COLO668 (cell line): ENCODE measurements around the gene PIPOX.
"Not testable (repeated sequence)": the region's sequence is repeated elsewhere in the genome, so short reads cannot be mapped to it uniquely, and the experiment has no call there.

ENCODE experiments used
- DNase-seq: peaks from one replicate; lab custom pipeline; 2025; ENCODE audit not compliant: unreplicated experiment; lab: John Stamatoyannopoulos, UW

The PIPOX gene

DNA sequence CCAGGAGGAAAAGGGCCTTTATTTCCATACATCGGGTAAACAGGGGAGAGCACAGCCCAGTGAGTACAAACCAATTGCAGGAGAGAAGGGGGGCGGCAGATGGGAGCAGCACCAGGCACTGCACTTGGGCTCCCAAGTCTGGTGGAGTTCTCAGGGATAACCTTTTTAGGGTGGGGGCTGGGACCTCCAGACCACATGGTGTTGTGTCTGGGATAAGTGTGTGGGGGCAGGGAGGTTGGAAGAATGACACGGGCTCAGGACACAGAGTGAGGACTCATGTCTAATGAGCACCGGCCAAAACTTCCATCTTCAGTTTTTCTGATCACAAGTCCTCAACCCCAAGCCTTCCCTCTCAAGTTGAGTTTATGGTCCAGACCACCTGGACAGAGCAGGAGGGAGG lies 30.6 kb downstream of the PIPOX start:
- no peak for DNase-seq

DNA sequence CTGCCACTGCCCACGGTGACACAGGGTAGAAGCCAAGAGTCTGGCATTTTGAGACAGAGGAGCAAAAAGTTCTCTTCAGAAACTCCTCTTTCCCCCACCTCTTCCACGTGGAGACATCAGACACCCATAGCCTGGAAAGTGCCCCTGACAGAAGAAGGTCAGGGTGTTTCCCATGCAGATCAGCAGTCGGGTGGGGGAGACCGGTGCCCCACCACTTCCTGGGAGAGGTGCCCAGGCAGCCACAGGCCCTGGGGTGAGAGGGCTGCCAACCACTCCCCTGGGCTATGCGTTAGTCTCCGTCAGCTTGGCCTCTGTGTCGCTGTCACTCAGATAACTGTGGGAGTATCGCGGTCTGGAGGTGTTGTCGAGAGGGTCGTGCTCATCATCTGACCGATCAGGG lies 31.5 kb downstream of the PIPOX start:
- DNase-seq, result no peak

DNA sequence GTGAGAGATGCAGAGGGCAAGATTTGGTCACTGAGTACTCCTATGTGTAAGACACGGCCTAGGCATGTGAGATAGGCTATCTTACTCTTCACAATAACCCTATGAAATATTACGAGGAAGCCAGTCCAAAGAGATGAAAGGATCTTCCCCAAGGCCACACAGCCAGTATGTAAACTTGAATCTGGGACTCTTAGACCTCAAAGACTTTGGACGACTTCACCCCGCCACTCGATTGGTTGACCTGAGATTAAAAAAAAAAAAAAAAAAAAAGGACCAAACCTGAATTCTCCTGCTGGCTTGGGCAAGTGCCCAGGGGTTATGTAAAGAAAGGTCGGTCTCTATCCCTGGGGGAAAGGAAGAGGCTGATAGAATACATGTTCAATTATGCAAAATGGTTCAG lies 33.1 kb downstream of the PIPOX start:
- no peak for DNase-seq

DNA sequence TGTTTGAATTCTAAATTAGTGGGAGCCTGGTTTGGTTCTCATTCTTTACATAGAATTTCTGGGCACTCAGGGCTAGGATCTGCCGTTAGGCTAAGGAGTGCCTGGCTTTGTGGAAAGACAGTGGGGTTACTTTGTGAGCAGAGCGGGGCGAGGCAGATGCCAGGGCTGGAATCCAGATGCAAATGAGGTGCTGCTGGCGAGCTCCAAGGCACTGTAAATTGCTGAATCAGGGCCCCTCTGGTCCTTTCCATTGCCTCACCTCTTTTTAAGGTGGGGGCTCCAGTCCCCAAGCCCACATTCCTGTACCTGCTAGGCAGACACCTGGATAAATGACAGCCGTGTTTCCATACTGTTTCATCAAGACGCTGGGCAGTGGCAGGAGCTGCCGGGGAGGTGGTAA lies 33.8 kb downstream of the PIPOX start:
- DNase-seq, result no peak

DNA sequence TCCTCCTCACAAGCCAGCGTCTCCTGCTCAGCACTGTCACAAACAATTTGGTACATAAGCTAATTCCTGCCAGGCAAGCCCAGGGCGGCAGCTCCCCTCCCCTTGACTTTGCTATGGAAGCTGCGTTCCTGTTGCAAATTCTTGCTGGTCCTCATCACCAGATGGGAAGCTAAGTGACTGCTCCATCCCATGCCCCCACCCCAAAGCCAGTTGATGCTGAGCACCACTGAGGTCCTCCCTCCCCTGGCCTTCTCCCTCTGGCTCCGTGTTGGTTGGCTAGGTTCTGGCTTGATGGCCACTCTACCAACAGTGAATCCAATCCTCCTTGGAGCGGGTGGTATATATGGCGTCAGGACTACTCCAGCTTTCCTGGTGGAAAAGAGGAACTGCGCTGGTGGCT lies 34.4 kb downstream of the PIPOX start:
- DNase-seq, result no peak

DNA sequence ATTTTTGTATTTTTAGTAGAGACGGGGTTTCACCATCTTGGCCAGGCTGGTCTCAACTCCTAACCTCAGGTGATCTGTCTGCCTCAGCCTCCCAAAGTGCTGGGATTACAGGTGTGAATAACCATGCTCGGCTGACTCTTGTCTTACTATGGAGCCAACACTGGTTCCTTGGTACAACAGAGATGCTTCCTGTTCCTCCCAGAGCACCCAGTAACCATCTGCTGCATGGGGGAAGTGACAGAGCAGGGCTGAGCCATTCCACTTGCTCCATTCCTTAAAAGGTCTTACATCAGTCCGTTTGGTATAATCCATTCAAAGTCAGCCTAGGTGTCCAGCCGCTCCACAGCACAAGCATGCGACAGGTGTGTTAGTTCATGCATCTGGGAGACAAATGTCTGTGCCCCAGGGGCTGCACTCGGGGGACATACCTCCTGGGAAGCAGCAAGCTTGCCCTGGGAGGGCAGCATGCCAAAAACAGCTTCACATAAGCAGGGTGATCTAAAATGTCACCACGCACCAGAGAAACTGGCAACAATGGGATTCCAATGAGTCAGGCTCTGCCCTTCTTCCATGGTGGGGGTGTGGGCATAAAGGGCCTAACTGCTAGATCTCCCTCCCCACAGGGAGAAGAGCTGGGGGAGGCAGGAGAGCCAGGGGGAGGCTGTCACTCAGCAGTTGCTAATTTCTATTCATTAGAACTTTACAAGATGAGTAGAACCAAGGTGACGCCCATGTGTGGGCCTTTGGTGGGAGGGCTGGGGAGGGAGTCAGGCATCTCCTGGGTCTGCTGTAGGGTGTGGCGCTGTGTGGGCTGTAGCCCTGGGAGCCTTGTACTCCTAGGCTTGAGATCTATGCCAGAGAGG lies 35.5 kb downstream of the PIPOX start:
- no peak for DNase-seq

DNA sequence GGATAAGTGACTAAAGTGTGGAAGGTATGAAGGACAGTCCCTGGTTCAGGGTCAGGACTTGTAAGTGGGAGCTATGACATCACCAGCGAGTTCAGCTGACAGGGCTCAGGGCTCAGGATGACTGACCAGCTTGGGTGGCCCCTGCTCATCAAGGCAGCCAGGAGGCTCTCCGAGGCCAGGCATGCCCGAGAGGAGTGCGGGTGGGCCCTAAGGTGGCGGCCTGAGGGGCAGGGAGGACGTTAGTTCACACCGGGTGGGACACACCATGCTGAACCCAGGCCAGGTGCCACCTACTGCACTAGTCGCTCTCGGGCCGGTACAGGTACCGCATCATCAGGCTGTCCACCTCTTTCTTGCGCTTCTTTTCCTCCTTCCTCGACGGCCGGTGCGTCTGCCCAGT lies 36.5 kb downstream of the PIPOX start:
- no peak for DNase-seq

DNA sequence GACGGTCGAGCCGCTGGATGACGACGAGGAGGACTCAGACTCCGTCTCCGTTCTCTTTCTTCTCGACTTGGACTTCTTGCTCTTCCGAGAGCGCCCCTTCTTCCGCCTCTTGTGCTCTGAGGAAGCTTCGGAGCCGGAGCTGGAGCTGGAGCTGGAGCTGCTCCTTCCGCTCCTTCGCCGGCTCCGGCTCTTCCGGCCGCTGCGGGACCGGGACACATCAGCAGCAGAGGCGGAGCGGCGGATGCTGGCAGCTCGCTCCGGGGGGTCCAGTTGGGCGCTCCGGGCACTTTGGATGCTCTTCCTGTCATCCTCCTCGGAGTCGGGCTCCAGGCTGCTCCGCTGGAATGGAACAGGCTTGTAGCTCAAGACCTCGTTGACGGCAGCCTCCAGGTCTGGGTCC lies 36.9 kb downstream of the PIPOX start:
- DNase-seq, result no peak

DNA sequence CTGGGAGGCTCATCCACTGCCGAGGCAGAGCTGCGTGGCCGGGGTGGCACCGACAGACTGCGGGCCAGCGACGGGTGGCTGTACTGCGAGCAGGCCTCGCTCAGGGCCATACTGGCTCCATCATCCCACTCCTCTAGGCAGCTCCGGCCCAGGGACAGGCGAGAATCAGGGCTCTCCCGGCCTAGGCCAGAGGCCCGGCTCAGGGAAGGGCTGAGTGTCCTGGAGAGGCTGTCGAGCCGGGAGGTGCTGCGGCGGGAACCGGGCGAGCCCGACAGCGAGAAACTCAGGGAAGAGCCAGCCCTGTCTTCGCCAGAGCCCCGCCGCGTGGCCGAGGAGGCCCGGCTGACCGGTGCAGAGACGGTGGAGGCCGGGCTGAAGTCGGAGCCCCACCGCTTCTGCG lies 37.4 kb downstream of the PIPOX start:
- no peak for DNase-seq

DNA sequence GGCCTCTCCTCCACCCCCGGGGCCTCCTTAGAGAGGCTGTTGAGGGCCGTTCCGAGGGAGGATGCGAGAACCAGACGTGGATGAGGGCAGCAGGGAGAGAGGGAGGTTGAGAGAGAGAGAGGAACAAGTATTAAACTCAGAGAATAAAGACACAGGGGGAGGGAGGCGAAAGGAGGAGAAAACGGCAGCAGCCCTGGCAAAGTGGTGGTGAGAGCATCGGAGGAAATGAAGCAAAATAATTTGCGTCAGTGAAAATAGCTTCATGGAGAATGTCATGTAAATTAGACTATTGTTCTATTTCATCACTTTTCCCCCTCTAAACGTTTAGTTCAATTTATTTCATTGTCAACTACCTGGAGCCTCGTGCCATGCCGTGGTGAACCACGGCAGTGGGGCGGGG lies 38.0 kb downstream of the PIPOX start:
- no peak for DNase-seq

DNA sequence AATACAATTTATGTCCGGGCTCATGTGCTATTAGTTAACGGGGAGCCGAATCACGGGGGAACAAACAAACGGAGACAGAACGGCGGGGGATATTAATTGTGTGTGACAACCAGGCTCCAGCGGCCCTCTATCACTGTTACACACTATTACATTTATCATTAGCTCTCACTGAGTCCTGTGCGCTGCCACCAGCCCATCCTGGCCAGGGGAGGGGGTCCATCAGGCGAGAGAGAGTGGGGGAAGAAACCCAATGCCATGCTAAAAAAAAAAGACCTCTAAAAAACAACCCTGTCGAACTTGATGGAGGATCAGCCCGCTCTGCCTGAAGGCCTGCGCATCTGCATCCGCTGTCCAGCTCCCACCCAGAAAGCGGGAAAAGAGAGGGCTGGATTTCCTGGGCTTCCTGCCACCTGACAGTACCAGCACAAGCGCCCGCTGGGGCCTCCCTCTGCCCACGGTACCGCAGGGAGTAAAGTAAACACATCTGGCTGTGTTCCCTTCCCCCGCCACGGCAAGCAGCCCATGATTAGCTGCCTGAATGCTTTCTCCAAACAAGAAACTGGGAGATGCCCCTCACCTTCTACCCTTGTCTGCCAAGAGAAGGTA lies 41.7 kb downstream of the PIPOX start:
- peak; percentile 87 for DNase-seq

DNA sequence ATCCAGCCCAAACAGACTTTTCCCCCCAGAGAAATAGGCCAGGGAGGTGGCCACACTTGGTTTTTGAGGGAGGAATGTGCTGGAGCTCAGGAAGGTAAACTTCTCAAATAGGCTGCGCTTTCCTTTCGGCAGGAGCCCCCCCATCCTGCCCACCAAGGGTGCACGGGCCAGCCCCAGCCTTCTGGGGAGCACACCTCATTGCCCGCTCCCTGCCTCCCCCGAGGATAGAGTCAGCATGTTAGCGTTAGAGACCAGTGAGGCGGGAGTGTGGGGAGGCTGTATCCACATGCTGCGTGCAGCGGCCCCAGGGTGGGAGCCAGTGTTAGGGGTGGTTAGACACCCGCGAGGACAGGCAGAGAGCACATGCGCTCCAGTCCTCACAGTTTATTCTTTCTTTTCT lies 42.3 kb downstream of the PIPOX start:
- DNase-seq, result peak; percentile 6

DNA sequence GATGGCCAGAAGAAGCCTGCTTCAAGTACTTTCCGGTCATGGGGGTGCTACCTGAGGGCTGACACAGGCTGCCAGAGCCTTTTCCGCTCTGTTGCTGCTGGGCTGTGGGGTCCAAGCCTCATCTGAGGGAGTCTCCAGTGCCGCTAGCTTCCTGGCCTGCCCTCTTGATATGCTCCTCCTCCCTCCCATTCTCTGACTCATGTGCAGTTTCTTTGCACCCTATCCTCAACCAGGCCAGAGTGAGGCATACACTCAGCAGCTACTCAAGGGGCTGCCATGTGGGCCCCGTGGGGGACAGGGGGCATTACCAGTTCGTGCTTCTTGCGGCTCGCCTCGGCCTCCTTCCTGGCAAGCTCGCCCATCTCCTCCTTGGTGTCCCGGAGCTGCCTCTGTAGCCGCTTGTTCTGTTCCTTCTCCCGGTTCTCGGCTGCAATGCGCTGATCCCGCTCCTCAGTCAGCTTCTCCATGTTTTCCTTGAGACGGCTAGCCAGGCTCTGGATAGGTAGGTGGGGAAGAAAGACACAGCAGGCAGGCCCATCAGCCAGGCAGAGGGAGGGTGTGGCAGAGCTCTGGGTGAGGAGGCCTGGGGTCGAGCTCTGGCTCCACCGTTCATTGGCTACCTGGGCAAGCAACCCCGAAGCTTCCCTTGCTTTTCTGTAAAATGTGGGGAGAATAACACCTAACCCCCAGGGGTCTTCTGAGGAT lies 43.8 kb downstream of the PIPOX start:
- DNase-seq, result no peak

DNA sequence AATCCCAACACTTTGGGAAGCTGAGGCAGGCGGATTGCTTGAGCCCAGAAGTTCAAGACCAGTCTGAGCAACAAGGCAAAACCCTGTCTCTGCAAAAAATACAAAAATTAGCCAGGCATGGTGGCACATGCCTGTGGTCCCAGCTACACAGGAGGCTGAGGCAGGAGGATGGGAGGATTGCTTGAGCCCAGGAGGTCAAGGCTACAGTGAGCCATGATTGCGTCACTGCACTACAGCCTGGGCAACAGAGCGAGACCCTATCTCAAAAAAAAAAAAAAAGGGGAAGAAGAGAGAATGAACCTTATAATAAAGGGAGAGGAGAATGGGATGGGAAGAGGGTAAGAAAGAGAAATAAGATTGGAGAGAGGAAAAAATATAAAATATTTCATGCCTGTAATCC lies 45.8 kb downstream of the PIPOX start:
- not testable (repeated sequence) for DNase-seq

DNA sequence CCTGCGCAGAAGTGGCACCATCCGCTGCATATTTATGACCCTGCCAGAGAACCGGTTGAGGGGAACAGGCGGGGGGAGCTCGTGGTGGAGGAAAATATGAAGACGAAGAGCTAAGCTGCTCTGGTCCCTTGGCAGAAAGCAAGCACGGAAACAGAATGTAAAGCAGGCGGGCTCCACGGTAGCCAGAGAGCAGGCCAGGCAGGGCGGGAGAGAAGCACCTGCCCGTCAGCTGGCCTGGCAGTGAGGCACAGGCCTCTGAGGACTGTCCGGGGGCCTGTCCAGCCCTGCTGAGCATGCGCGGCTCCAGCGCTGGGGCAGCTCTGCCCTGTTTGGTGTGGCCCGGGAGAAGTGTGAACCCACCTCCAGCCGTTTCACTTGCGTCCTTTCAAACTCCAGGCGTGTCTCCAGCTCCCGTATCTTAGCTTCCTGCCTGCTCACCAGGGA lies 46.7 kb downstream of the PIPOX start:
- no peak for DNase-seq

DNA sequence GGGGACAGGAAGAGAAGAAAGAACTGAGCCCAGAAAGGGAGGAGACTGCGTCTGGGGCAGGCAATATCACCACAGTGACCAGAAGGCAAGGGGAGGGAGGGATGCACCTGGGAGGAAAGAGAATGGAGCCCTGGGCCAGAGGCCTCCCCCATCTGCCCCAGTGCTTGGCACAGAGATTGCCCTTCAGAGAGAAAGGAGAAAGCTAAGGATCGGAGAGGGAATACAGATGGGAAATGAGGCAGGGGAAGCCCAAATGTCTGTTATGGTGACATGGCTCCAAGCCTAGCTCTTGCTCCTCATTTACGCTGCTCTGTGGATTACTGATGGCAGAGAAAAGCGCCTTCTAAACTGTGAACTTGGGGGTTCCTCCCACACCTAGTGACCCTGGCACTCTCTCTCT lies 47.2 kb downstream of the PIPOX start:
- DNase-seq, result no peak

DNA sequence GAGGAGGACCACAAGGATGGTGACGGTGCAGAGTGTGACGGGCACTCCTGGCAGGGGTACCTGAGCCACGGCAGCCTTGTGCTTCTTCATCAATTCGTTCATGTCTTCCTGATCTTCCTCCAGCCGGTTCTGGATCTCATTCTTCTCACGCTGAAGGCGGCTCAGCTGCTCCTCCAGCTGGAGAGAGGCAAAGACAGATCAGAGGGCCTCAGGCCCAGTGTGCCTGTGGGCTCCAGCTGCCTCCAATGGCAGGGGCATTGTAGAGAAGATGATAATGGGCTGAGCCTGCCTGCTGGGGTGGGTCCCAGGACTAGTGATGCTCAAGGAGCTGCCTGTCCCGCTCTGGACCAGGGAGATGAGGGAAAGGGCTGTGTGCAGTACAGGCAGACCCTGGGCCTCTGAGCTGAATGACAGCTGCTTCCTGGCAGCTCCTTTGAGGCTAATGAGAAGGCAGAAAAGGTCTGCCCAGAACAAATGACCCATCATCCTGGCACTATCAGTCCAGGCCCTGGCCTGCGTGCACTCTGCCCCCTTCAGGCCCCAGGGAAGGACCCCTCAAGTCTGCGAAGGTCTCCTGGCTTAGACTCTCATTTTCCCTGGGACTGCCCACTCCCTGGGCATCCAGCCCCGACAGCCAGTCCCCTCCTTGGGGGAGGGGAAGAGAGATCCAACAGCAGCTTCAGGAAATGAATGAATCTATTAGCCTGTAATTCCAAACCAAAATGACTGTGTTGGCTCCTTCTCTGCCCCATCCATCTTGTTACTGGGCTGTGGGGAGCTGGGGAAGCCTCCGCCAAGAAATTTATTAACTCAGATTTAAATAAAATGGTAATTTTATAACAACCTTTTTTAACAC lies 48.0 kb downstream of the PIPOX start:
- DNase-seq, result no peak

DNA sequence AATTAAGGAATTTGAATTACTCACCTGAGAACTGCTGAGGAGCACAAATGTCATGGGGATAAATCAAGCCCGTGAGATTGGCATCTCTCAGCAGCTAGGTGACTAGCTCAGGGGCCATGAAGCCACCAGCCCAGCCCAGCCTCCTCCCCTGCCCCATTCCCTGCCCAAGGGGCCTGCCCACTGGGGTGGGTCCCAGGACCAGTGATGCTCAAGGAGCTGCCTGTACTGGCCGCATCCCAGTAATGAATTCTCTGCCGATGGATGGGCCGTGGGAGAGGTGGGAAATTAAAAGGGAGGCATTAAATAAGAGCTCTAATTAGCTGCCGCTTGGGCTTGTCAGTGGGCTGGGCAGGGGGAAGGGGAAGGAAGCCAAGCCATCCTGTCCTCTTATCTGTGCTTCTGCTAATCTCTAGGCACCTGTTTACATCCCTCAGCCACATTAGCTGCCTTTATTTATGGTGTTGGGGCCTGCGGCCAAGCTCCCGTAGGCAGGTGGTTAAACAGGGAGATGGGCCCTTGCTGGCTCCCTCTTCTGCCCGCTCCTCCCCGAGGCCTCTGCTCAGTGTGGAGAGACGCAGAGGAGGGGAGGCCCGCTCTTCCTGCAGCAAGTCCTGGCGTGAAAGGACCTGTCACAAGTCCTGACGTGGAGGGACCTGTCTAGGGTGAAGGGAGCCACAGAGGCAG lies 48.8 kb downstream of the PIPOX start:
- peak; percentile 6 for DNase-seq

DNA sequence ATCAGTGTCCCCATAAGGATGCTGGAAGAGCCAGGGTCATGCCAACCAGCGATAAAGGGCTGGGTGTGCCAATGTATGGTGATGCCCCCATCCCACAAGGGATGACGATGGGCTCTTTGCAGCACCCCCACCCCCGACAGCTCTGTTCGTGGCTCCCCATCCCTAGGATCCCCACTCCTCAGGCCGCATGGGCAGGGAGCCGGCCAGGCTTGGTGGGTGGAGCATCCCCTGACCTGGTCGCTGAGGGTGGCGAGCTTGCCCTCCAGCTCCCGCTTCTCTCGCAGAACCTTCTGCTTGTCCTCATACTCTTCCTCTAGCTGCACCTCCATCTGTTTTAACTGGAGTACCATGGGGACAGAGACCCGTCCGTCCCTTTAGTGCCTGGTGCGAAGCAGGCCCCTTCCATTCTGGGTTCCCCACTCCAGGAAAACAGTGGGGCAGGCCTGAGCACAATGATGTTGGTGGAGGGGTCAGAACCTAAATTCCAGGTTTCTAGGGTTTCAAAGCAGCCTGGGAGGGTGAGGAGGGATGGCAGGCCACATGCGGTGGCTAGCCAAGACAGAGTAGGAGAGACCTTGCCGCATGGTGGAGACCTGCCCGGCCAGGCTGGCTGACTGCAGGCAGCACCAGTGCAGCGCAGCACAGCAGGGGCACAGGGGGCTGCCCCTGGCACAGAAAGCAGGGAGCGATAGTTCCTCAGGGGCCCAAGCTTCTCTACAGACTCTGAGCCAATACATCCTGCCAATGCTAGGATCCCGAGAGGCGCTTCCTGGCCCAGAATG lies 50.3 kb downstream of the PIPOX start:
- no peak for DNase-seq
